Mesothelial cell of epicardium (in vitro differentiated cells): ENCODE results near the gene ABHD3. TPM values are rescaled to one million over a fixed set of nuclear protein-coding genes. Genes with fewer than 3 reads are reported as not detected.
"Not testable (repeated sequence)": the region's sequence is repeated elsewhere in the genome, so short reads cannot be mapped to it uniquely, and the experiment has no call there.

ENCODE experiments used
- DNase-seq, 2 experiments: peaks; one replicate each; pipeline ENCODE4 v3.0.0; 2021; ENCODE audit warnings: low spot score in 2 of 2; ENCODE audit not compliant: unreplicated experiment in 2 of 2
- H3K27ac Mint-ChIP-seq: 2 replicates; pipeline ENCODE4 v1.8.0; 2021; ENCODE audit warnings: mixed read lengths
- H3K27me3 Mint-ChIP-seq: 2 replicates; pipeline ENCODE4 v1.8.0; 2021; ENCODE audit warnings: low read depth, mixed read lengths
- H3K36me3 Mint-ChIP-seq: 2 replicates; pipeline ENCODE4 v1.8.0; 2021; ENCODE audit warnings: mixed read lengths
- H3K4me1 Mint-ChIP-seq: 2 replicates; pipeline ENCODE4 v1.8.0; 2021; ENCODE audit warnings: mixed read lengths
- H3K4me3 Mint-ChIP-seq: 2 replicates; pipeline ENCODE4 v1.8.0; 2021; ENCODE audit warnings: mild to moderate bottlenecking, moderate library complexity, mixed read lengths
- H3K9me3 Mint-ChIP-seq: 2 replicates; pipeline ENCODE4 v1.8.0; 2021; ENCODE audit warnings: mixed read lengths
- CTCF ChIP-seq: fragments of 200-600 bp; sonication (generic); IDR thresholded peaks from one replicate; pipeline ENCODE4 v1.5.0; 2021; ENCODE audit warnings: antibody characterized with exemption; ENCODE audit not compliant: unreplicated experiment
- total RNA-seq: library from RNA; stranded (reverse); gene quantifications from 3 replicates; pipeline ENCODE4 v1.2.1, GENCODE V29; 2021

ABHD3 gene
- total RNA-seq, 1 donor from 2014 or later = 6.0 TPM

GRCh38 chr18:21650311-21650710 is 54.3 kb downstream of the ABHD3 start:
- peaks cover 5% of the 10 kb centered on the region for H3K36me3 Mint-ChIP-seq
- TF ChIP-seq CTCF = no peak
- H3K27ac Mint-ChIP-seq = no peak overlapping the region
- H3K4me1 Mint-ChIP-seq = no peaks in the 10 kb centered on the region
- H3K9me3 Mint-ChIP-seq = no peaks in the 10 kb centered on the region
- DNase-seq = no peak
- no peaks in the 10 kb centered on the region for H3K27me3 Mint-ChIP-seq
- H3K4me3 Mint-ChIP-seq = no peak overlapping the region

- H3K27ac Mint-ChIP-seq, H3K27me3 Mint-ChIP-seq, H3K9me3 Mint-ChIP-seq, DNase-seq, H3K4me1 Mint-ChIP-seq, H3K4me3 Mint-ChIP-seq: not testable (repeated sequence)
- peaks cover 10% of the 10 kb centered on the region for H3K36me3 Mint-ChIP-seq
Observed at GRCh38 chr18:21640375-21640774, 64.2 kb downstream of the ABHD3 start.

GRCh38 chr18:21638822-21639221 is 65.8 kb downstream of the ABHD3 start:
- Mint-ChIP-seq H3K4me3 (no peak overlapping the region), H3K36me3 (peaks cover 10% of the 10 kb centered on the region), H3K27ac (no peak overlapping the region), H3K4me1 (no peaks in the 10 kb centered on the region), H3K9me3 (no peaks in the 10 kb centered on the region), H3K27me3 (no peaks in the 10 kb centered on the region)
- TF ChIP-seq CTCF = no peak
- DNase-seq = no peak

GRCh38 chr18:21636769-21637168 is 67.8 kb downstream of the ABHD3 start:
- no peak for TF ChIP-seq CTCF
- Mint-ChIP-seq H3K27me3 (no peaks in the 10 kb centered on the region), H3K36me3 (peaks cover 11% of the 10 kb centered on the region), H3K4me1 (no peaks in the 10 kb centered on the region), H3K4me3 (no peak overlapping the region), H3K9me3 (no peaks in the 10 kb centered on the region), H3K27ac (no peak overlapping the region)
- DNase-seq = no peak

GRCh38 chr18:21634588-21635199 is 69.9 kb downstream of the ABHD3 start:
- DNase-seq = no peak
- H3K4me1 Mint-ChIP-seq = no peaks in the 10 kb centered on the region
- H3K9me3 Mint-ChIP-seq = no peaks in the 10 kb centered on the region
- no peak overlapping the region for H3K4me3 Mint-ChIP-seq
- H3K27ac Mint-ChIP-seq = no peak overlapping the region
- H3K36me3 Mint-ChIP-seq = peaks cover 18% of the 10 kb centered on the region
- TF ChIP-seq CTCF = no peak
- H3K27me3 Mint-ChIP-seq = no peaks in the 10 kb centered on the region

- Mint-ChIP-seq H3K36me3 (peaks cover 34% of the 10 kb centered on the region), H3K4me3 (no peak overlapping the region), H3K4me1 (no peaks in the 10 kb centered on the region), H3K9me3 (no peaks in the 10 kb centered on the region), H3K27ac (no peak overlapping the region), H3K27me3 (no peaks in the 10 kb centered on the region)
- TF ChIP-seq CTCF = no peak
- DNase-seq = no peak
Observed at GRCh38 chr18:21632393-21632792, 72.2 kb downstream of the ABHD3 start.
